Measurements from ENCODE around the gene LRRC36. TPM values are rescaled to one million over a fixed set of nuclear protein-coding genes. Genes with fewer than 3 reads are reported as not detected.

The LRRC36 gene
- total and polyA plus RNA-seq, 10 of the 15 experiments (the other 5 are each of a cell fraction or from before 2014, with no cell fraction given), result 0.45 to 2.0 (median 0.75) TPM; not detected in 1

- H2AFZ ChIP-seq (ENCODE audit: control insufficient read depth, low read depth, low read length), result peak overlapping the region; percentile 69
- peak overlapping the region; percentile 91 for H3K4me2 ChIP-seq (ENCODE audit: control insufficient read depth, insufficient read depth)
- in situ Hi-C loops (cut with MboI) (no loop called here), intact Hi-C loops (cut with micrococcal nuclease; ENCODE audit: unreplicated experiment) (loop anchor here (1.0 to 5.0 kb wide), 3 partner anchors 49 to 119 kb away; partner anchors contain the start of genes KCTD19 and LRRC36)
- WGBS (ENCODE audit: insufficient coverage, insufficient replicate concordance, low lambda C conversion rate, missing lambda C conversion rate), result 22% methylated on average over 12 of the region's 13 CpGs
- peak overlapping the region; percentile 62 for H3K9ac ChIP-seq (ENCODE audit: control insufficient read depth, insufficient read depth, low read length)
- DNase-seq (ENCODE audit: low read depth, low spot score) (no peak), ATAC-seq (no peak; the same call in 2 of the 3 replicates), FAIRE-seq (no peak)
- 0 out of 2 replicates have a peak, but pooled peaks cover 2% of the 10 kb centered on the region for H3K79me2 ChIP-seq (ENCODE audit: control insufficient read depth, insufficient read depth, low read length)
- POLR2A ChIA-PET, result interaction anchor here (0.5 kb wide), 1 partner anchor 301 kb away, joined by 5 read pairs; no protein-coding TSS in a partner anchor
- peak overlapping the region; percentile 6 for H3K27ac ChIP-seq (ENCODE audit: control insufficient read depth, insufficient read depth)
- no TSS peak for BruUV-seq (replicated peaks)
- H3K4me3 ChIP-seq, result peak overlapping the region; percentile 74
- peaks cover 4% of the 10 kb centered on the region; the same call in 1 of the 2 replicates for H3K4me1 ChIP-seq (ENCODE audit: control insufficient read depth, insufficient read depth, low read length)
- no peaks in the 10 kb centered on the region for H4K20me1 ChIP-seq (ENCODE audit: control insufficient read depth, insufficient read depth)
- TF ChIP-seq CHD2 (IDR thresholded peaks at IDR 0.05; ENCODE audit: borderline replicate concordance, low read depth, low read length) (no peak), ZZZ3 (IDR thresholded peaks at IDR 0.05; ENCODE audit: control insufficient read depth, insufficient read length, low read depth) (no peak), ZNF592 (IDR thresholded peaks at IDR 0.05) (no peak), PAX8 (IDR thresholded peaks at IDR 0.05) (no peak), PAX5 (IDR thresholded peaks at IDR 0.05; ENCODE audit: borderline replicate concordance, low read depth, low read length) (no peak), ZNF207 (IDR thresholded peaks at IDR 0.05; ENCODE audit: borderline replicate concordance) (no peak), NFYA (IDR thresholded peaks at IDR 0.05; ENCODE audit: borderline replicate concordance, low read depth, low read length) (no peak), SKIL (IDR thresholded peaks at IDR 0.05; ENCODE audit: low read depth, poor library complexity, severe bottlenecking) (no peak), SUPT20H (IDR thresholded peaks at IDR 0.05; ENCODE audit: borderline replicate concordance, control insufficient read depth, low read depth, low read length) (no peak)
- SMC1A ChIA-PET (ENCODE audit: uncharacterized antibody, unreplicated experiment), result interaction anchor here (1.3 to 3.6 kb wide), 5 partner anchors 13 to 61 kb away, joined by 4 to 16 read pairs (median 6); no protein-coding TSS in a partner anchor
- H3K27me3 ChIP-seq (replicated peaks in 1 of 2; ENCODE audit: control insufficient read depth in 2 of 2, insufficient read depth in 2 of 2, low read length in 1 of 2), result no peaks in the 10 kb centered on the region
- H3K36me3 ChIP-seq (ENCODE audit: control insufficient read depth in 2 of 2, insufficient read depth in 2 of 2, low read length in 1 of 2), result no peaks in the 10 kb centered on the region; a peak in 1 of 4 replicates
- RAD21 ChIA-PET (ENCODE audit: unreplicated experiment), result interaction anchor here (0.6 to 2.3 kb wide), 9 partner anchors 18 to 123 kb away, joined by 3 to 9 read pairs (median 4); partner anchors contain the start of genes FHOD1 and TMEM208
- no peaks in the 10 kb centered on the region for H3K9me3 ChIP-seq (replicated peaks; ENCODE audit: control insufficient read depth, insufficient read depth, low read length)
- CTCF ChIA-PET, result interaction anchor here (0.6 to 3.0 kb wide), 21 partner anchors 11 to 187 kb away, joined by 3 to 23 read pairs (median 3); partner anchors contain the start of genes FHOD1, KCTD19 and SLC9A5
These were observed 48.4 kb upstream of the LRRC36 start for GRCh38 chr16:67277999-67278772.
